ENCODE measurements around the gene RGL4. TPM values are rescaled to one million over a fixed set of nuclear protein-coding genes. Genes with fewer than 3 reads are reported as not detected.

Gene RGL4
- total RNA-seq, 4 donors from 2014 or later: 0.25 to 1.3 TPM; not detected in 2

GRCh38 chr22:23677701-23677995 is 13.2 kb upstream of the RGL4 start:
- Histone ChIP-seq H3K4me1 (no peaks in the 10 kb centered on the region), H3K4me3 (replicated peaks in 1 of 3) (no peak overlapping the region), H3K27me3 (no peaks in the 10 kb centered on the region), H3K27ac (no peak overlapping the region), H3K36me3 (no peaks in the 10 kb centered on the region), H3K9me3 (no peaks in the 10 kb centered on the region)
- DNase-seq: no peak
- 90 to 92% methylated on average over 6 of the region's 6 CpGs for WGBS, 2 donors
- no peak for TF ChIP-seq POLR2A (IDR thresholded peaks at IDR 0.05)
- TF ChIP-seq, protein P1, sequence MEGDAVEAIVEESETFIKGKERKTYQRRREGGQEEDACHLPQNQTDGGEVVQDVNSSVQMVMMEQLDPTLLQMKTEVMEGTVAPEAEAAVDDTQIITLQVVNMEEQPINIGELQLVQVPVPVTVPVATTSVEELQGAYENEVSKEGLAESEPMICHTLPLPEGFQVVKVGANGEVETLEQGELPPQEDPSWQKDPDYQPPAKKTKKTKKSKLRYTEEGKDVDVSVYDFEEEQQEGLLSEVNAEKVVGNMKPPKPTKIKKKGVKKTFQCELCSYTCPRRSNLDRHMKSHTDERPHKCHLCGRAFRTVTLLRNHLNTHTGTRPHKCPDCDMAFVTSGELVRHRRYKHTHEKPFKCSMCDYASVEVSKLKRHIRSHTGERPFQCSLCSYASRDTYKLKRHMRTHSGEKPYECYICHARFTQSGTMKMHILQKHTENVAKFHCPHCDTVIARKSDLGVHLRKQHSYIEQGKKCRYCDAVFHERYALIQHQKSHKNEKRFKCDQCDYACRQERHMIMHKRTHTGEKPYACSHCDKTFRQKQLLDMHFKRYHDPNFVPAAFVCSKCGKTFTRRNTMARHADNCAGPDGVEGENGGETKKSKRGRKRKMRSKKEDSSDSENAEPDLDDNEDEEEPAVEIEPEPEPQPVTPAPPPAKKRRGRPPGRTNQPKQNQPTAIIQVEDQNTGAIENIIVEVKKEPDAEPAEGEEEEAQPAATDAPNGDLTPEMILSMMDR (IDR thresholded peaks at IDR 0.05): no peak
- intact Hi-C loops (cut with DNase I): no loop called here

- Histone ChIP-seq H3K4me1 (no peaks in the 10 kb centered on the region), H3K9me3 (no peaks in the 10 kb centered on the region), H3K36me3 (peaks cover 0 to 3% of the 10 kb centered on the region in 2 donors), H3K27me3 (no peaks in the 10 kb centered on the region), H3K27ac (no peak overlapping the region), H3K4me3 (replicated peaks in 1 of 3) (no peak overlapping the region)
- DNase-seq: peak; percentile 28 to 31
- intact Hi-C loops (cut with DNase I): no loop called here
- 92 to 96% methylated on average over 6 of the region's 6 CpGs for WGBS, 2 donors
- TF ChIP-seq POLR2A (IDR thresholded peaks at IDR 0.05): no peak
- TF ChIP-seq, protein P1 (IDR thresholded peaks at IDR 0.05): no peak
Measured at GRCh38 chr22:23678133-23678532, 12.7 kb upstream of the RGL4 start.

DNA sequence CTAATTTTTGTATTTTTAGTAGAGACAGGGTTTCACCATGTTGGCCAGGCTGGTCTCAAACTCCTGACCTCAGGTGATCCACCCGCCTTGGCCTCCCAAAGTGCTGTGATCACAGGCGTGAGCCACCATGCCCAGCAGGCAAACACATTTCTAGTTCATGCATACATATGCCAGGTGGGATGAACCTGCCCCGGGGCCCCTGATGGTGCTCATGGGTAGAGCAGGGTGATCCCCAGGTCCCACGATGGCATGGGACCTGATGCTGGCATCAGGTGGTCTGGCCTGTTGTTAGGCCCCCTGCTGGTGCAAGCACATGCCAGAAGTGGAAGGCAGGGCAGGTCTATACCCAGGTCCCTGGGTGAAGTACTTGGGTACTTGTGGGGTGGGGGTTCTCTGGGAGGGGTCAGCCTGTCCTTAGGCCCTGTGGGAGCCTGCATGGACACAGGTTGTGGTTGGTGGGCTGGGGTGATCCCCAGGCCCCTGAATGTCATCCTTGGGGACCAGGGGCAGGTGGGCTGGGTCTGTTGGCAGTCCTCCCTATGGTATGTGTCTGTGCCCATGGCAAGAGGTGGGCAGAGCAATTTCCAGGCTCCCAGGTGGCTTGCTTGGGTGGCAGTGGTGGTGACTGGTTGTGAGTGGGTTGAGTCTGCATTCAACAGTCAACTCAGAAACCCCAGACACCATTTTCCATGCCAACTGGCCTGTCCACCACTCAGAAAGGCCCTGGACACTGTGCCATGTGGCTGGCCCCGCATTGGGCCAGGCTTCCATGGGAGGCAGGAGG is 9.6 kb upstream of the RGL4 start:
- H3K27ac ChIP-seq: no peak overlapping the region
- DNase-seq: no peak
- no peak overlapping the region for H3K4me3 ChIP-seq (replicated peaks in 1 of 3)
- WGBS, 2 donors: 88 to 100% methylated on average over 2 to 5 of the region's 5 CpGs
- no peaks in the 10 kb centered on the region for H3K4me1 ChIP-seq
- intact Hi-C loops (cut with DNase I): no loop called here
- peaks cover 0 to 3% of the 10 kb centered on the region in 2 donors for H3K36me3 ChIP-seq
- no peak for TF ChIP-seq POLR2A (IDR thresholded peaks at IDR 0.05)
- TF ChIP-seq, protein P1 (IDR thresholded peaks at IDR 0.05): no peak
- H3K27me3 ChIP-seq: no peaks in the 10 kb centered on the region
- H3K9me3 ChIP-seq: no peaks in the 10 kb centered on the region

DNA sequence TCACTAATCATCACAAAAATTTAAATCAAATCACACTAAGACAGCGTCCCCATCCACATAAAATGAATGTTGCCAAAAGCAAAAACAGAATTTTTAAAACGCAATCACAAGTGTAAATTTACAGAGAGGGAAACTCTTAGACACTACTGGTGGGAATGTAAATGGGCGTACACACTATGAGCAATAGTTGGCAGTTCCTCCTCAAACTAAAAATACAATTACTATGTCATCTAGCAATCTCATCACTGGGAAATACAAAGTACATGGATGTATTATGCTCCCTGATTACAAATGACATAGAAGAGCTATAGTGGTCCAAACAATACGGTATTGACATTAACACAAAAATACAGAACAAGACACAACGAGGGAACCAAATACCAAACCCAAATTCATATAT is 8.7 kb upstream of the RGL4 start:
- 52 to 74% methylated on average over 5 of the region's 5 CpGs for WGBS, 2 donors
- DNase-seq: no peak

DNA sequence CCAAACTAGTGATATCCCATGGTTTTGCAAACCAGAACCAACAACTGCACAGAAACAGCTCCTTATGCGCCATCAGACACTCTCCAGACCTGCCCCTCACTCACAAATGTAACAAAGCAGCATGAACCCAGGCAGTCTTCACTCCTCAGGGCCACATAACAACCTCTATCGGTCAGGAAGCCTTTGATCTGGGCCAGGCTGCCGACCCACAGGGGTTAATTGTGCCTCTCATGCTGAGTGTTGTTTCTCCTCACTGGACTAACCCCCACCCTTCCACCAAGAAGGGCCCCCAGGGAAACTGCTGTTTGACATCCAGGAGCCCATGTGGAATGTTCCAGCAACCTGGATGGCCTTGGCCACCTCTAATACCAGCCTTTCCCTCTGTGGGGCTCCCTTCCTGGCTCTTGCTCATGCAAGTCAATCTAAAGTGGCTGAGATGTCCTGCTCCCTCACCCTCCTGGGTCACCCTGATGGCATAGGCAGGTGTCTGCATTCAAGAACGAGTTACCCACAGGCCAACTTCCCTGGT is 7.9 kb upstream of the RGL4 start:
- Histone ChIP-seq H3K27ac (no peak overlapping the region), H3K27me3 (no peaks in the 10 kb centered on the region), H3K4me3 (replicated peaks in 1 of 3) (no peak overlapping the region), H3K4me1 (no peaks in the 10 kb centered on the region), H3K36me3 (peaks cover 0 to 3% of the 10 kb centered on the region in 2 donors), H3K9me3 (no peaks in the 10 kb centered on the region)
- intact Hi-C loops (cut with DNase I): no loop called here
- TF ChIP-seq POLR2A (IDR thresholded peaks at IDR 0.05): no peak
- TF ChIP-seq, protein P1 (IDR thresholded peaks at IDR 0.05): no peak
- no peak for DNase-seq
- WGBS, 2 donors: 78 to 82% methylated on average over 4 of the region's 4 CpGs

More for the DNA sequence above, 8.7 kb upstream of the RGL4 start:
- intact Hi-C loops (cut with DNase I): no loop called here
- Histone ChIP-seq H3K36me3 (peaks cover 0 to 3% of the 10 kb centered on the region in 2 donors), H3K4me3 (replicated peaks in 1 of 3) (no peak overlapping the region), H3K4me1 (no peaks in the 10 kb centered on the region), H3K27ac (no peak overlapping the region), H3K27me3 (no peaks in the 10 kb centered on the region), H3K9me3 (no peaks in the 10 kb centered on the region)
- TF ChIP-seq, protein P1 (IDR thresholded peaks at IDR 0.05): no peak
- no peak for TF ChIP-seq POLR2A (IDR thresholded peaks at IDR 0.05)
